ENCODE measurements around the gene GALNT18.

The GALNT18 gene

GRCh38 chr11:11335043-11335442 is 286.8 kb downstream of the GALNT18 start:
- no peak for DNase-seq

- DNase-seq, result no peak
These were observed 287.2 kb downstream of the GALNT18 start for GRCh38 chr11:11334607-11335006.

- no peak for DNase-seq
These were observed 289.6 kb downstream of the GALNT18 start for GRCh38 chr11:11332141-11332710.

- no peak for DNase-seq
These were observed 292.6 kb downstream of the GALNT18 start for GRCh38 chr11:11329062-11329806.

GRCh38 chr11:11324090-11324489 is 297.7 kb downstream of the GALNT18 start:
- no peak for DNase-seq

- DNase-seq, result no peak
These were observed 299.7 kb downstream of the GALNT18 start for GRCh38 chr11:11322101-11322500.

GRCh38 chr11:11320825-11321224 is 301.0 kb downstream of the GALNT18 start:
- no peak for DNase-seq

- no peak for DNase-seq
These were observed 302.8 kb downstream of the GALNT18 start for GRCh38 chr11:11318961-11319360.

- no peak for DNase-seq
These were observed 303.3 kb downstream of the GALNT18 start for GRCh38 chr11:11318461-11318860.

- no peak for DNase-seq
These were observed 305.1 kb downstream of the GALNT18 start for GRCh38 chr11:11316651-11317230.

- DNase-seq, result no peak
These were observed 307.7 kb downstream of the GALNT18 start for GRCh38 chr11:11313902-11314692.

- DNase-seq, result no peak
These were observed 308.4 kb downstream of the GALNT18 start for GRCh38 chr11:11313426-11313825.

- DNase-seq, result no peak
These were observed 309.1 kb downstream of the GALNT18 start for GRCh38 chr11:11312738-11313137.

- no peak for DNase-seq
These were observed 310.6 kb downstream of the GALNT18 start for GRCh38 chr11:11311169-11311568.

- no peak for DNase-seq
These were observed 311.9 kb downstream of the GALNT18 start for GRCh38 chr11:11309906-11310305.

GRCh38 chr11:11308249-11308648 is 313.6 kb downstream of the GALNT18 start:
- no peak for DNase-seq

- no peak for DNase-seq
These were observed 314.9 kb downstream of the GALNT18 start for GRCh38 chr11:11306855-11307254.

- no peak for DNase-seq
These were observed 317.3 kb downstream of the GALNT18 start for GRCh38 chr11:11304550-11304949.

- DNase-seq, result no peak
These were observed 319.2 kb downstream of the GALNT18 start for GRCh38 chr11:11302565-11302964.

GRCh38 chr11:11301212-11301611 is 320.6 kb downstream of the GALNT18 start:
- no peak for DNase-seq

- DNase-seq, result no peak
These were observed 324.2 kb downstream of the GALNT18 start for GRCh38 chr11:11297578-11297977.

- no peak for DNase-seq
These were observed 325.4 kb downstream of the GALNT18 start for GRCh38 chr11:11296434-11296833.

- DNase-seq, result no peak
These were observed 327.3 kb downstream of the GALNT18 start for GRCh38 chr11:11294551-11294855.
